Psoas muscle (tissue), 8 donors: Measurements from ENCODE around the gene GPC6. TPM values are rescaled to one million over a fixed set of nuclear protein-coding genes. Genes with fewer than 3 reads are reported as not detected.

Source experiments
- ATAC-seq, 4 donors: fragments of 200-7000 bp; cut with Tn5 transposase; one replicate each; pipeline ENCODE4 v1.9.1; 2020; ENCODE audit warnings: moderate library complexity in 3 of 4, mild to moderate bottlenecking in 2 of 4
- DNase-seq, 2 donors: peaks; one replicate each; pipeline ENCODE4 v3.0.0-alpha.2; 2020
- H3K27ac ChIP-seq: fragments of 200-600 bp; one replicate; pipeline ENCODE4 v1.8.0; 2022
- H3K27me3 ChIP-seq, 3 donors: fragments of 200-600 bp in 1 of 3; one replicate each; pipeline versions ENCODE4 v1.6.1 to v1.8.0; 2013 to 2022; ENCODE audit warnings: low read length in 2 of 3, mild to moderate bottlenecking in 2 of 3, moderate library complexity in 1 of 3; ENCODE audit not compliant: insufficient read depth in 3 of 3
- H3K36me3 ChIP-seq, 2 donors: fragments of 200-600 bp in 1 of 2; one replicate each; pipeline versions ENCODE4 v1.6.1 to v1.8.0; 2013 to 2022; ENCODE audit warnings: low read depth in 1 of 2, mild to moderate bottlenecking in 1 of 2, moderate library complexity in 1 of 2; ENCODE audit not compliant: insufficient read depth in 1 of 2
- H3K4me1 ChIP-seq: fragments of 200-600 bp; one replicate; pipeline ENCODE4 v1.8.0; 2022
- H3K4me3 ChIP-seq: fragments of 200-600 bp; one replicate; pipeline ENCODE4 v1.8.0; 2022; ENCODE audit warnings: mild to moderate bottlenecking
- H3K9me3 ChIP-seq: fragments of 200-600 bp; one replicate; pipeline ENCODE4 v1.8.0; 2022
- WGBS, 3 donors: extraction: QIAGEN DNeasy Blood & Tissue Kit; methylation state at CpG; one replicate each; pipeline versions ENCODE4 v1.1.6 to v1.1.7; 2013; 5-methylcytosine and 5-hydroxymethylcytosine counted together
- intact Hi-C, 2 donors: fragments of 100-400 bp; cut with DNase I; formaldehyde crosslinking; loops; one replicate each; pipeline versions ENCODE4 v1.11.0 to v1.14.2; 2022
- polyA plus RNA-seq, 3 donors: library from polyadenylated mRNA; stranded (reverse); fragments of 200-250 nt; gene quantifications; one replicate each; pipeline ENCODE4 v1.2.3, GENCODE V29; 2013
- total RNA-seq, 4 donors: library from RNA; stranded (reverse); fragmentation: NEBNext Ultra II Directional in 2 of 4; extraction: Animal tissue kit (Norgen Biotek cat#: 25700) in 2 of 4; gene quantifications; one replicate each; pipeline versions ENCODE4 v1.2.1 to v1.2.4, GENCODE V29; 2021 to 2023
- TF ChIP-seq, protein P1 (sequence below): fragments of 200-600 bp; IDR thresholded peaks from one replicate; pipeline ENCODE4 v1.8.0; 2022; ENCODE audit warnings: antibody characterized with exemption
- donor health status: healthy with polysubstance abuse.
- donor health status: DM: no; HTN: no; CAD: no; lungs with moderate emphysema.
- donor health status: Bipolar disorder and iron deficiency.
- donor health status: healthy.
- donor health status: DM: yes; HTN: yes; CAD: no.
- donor health status: DM: no; HTN: no; CAD: no.
- donor health status: DM: no; HTN: no; CAD: no.
- donor health status: DM: yes; HTN: yes; CAD: no.

GPC6 gene
- total and polyA plus RNA-seq, 7 donors: 0.07 to 3.7 (median 0.57) TPM

DNA sequence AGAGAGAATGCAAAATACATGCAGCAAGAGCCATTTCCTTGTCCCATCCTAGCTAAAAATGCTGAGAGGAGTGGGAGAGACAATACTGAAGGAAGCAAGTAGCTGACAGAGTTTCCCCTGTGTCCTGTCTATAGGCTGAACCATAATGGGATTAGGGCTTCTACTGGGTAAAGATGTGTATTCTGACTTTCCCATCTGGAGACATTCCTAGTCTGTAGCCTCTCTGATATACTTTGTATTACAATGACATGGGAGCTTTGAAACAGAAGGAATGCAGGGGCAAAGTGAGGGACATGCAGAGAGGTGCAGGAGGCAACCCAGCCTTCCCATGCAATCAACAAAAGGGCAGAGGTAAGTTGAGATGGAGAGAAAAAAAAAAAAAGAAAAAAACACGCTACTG lies 10.5 kb upstream of the GPC6 start:
- 71 to 87% (median 81%) methylated on average over 1 of the region's 1 CpG for WGBS, 3 donors
- no peak for DNase-seq
- intact Hi-C loops: no loop called here
- H3K4me1 ChIP-seq: no peaks in the 10 kb centered on the region
- no peaks in the 10 kb centered on the region for H3K36me3 ChIP-seq
- ATAC-seq: no peak
- TF ChIP-seq, protein P1, sequence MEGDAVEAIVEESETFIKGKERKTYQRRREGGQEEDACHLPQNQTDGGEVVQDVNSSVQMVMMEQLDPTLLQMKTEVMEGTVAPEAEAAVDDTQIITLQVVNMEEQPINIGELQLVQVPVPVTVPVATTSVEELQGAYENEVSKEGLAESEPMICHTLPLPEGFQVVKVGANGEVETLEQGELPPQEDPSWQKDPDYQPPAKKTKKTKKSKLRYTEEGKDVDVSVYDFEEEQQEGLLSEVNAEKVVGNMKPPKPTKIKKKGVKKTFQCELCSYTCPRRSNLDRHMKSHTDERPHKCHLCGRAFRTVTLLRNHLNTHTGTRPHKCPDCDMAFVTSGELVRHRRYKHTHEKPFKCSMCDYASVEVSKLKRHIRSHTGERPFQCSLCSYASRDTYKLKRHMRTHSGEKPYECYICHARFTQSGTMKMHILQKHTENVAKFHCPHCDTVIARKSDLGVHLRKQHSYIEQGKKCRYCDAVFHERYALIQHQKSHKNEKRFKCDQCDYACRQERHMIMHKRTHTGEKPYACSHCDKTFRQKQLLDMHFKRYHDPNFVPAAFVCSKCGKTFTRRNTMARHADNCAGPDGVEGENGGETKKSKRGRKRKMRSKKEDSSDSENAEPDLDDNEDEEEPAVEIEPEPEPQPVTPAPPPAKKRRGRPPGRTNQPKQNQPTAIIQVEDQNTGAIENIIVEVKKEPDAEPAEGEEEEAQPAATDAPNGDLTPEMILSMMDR: no peak
- H3K4me3 ChIP-seq: no peak overlapping the region
- no peaks in the 10 kb centered on the region for H3K27me3 ChIP-seq
- H3K27ac ChIP-seq: no peak overlapping the region
- H3K9me3 ChIP-seq: no peaks in the 10 kb centered on the region

DNA sequence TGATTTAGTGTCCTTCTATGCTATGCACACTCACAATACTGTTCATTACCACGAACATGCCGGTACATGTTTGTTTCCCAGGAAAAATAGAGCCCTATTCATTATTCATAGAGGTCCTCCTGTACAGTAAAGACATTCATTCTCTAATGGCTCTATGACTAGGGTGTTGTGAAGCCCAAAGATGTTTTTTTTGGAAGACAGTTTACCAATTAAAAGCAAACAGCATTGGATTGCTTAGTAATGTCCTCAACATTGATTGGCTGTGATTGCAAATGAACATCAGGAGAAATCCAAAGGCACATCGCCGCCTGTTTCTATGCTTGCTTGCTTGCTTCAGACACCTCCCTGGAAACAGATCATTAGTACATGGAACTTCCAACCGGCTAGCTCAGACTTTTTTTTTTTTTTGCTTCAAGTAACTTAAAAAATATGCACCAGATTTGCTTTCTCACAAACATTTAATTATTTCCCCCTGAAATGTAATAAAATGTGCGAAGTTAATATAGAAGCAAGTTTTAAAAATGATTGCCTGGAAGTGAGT lies 8.8 kb upstream of the GPC6 start:
- H3K9me3 ChIP-seq: no peaks in the 10 kb centered on the region
- no peak overlapping the region for H3K4me3 ChIP-seq
- H3K27me3 ChIP-seq: no peaks in the 10 kb centered on the region
- intact Hi-C loops: no loop called here
- no peaks in the 10 kb centered on the region for H3K4me1 ChIP-seq
- DNase-seq (no peak), ATAC-seq (no peak)
- no peaks in the 10 kb centered on the region for H3K36me3 ChIP-seq
- TF ChIP-seq, protein P1: no peak
- 45 to 60% (median 60%) methylated on average over 6 of the region's 6 CpGs for WGBS, 3 donors
- no peak overlapping the region for H3K27ac ChIP-seq

DNA sequence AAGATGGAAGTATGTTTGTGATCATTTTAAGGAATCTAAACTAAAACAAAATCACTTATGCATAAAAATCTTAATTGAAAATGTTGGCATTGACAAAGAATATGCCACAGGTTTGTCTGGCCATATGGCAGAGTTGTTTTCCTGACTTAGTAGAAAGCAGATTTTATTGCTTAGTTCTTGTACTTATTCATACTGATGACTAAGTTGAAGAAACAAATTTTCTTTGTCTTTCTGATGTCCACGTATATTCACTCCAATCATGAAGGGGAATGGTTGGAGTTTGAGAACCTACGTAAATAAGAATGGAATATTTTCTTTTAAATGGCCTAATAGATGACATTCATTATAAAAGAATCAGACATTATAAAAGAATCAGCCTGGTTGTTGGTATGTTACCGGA lies 8.0 kb upstream of the GPC6 start:
- no peak overlapping the region for H3K27ac ChIP-seq
- WGBS, 3 donors: 76 to 93% (median 78%) methylated on average over 3 of the region's 3 CpGs
- TF ChIP-seq, protein P1: no peak
- no peaks in the 10 kb centered on the region for H3K9me3 ChIP-seq
- no peaks in the 10 kb centered on the region for H3K36me3 ChIP-seq
- H3K4me3 ChIP-seq: no peak overlapping the region
- ATAC-seq (no peak), DNase-seq (no peak)
- intact Hi-C loops: no loop called here
- H3K27me3 ChIP-seq: no peaks in the 10 kb centered on the region
- no peaks in the 10 kb centered on the region for H3K4me1 ChIP-seq

DNA sequence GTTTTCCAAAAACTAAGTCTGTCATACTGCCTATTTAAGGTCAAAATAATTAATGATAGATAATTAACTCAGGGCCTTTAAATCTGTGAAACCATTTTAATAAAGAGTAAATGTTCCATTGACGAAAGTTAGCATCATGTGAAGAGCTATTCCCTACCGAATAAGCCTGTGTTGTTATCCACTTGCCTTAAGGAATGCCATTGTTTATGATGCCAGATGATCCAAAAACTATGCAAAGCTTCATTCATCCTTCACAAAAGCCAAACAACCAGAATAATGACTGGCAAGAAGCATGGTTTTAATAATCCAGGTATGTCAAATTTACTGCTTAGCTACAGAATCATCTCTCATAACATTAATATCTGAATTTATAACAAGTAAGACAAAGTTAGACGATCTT lies 6.5 kb upstream of the GPC6 start:
- no peaks in the 10 kb centered on the region for H3K9me3 ChIP-seq
- H3K4me1 ChIP-seq: no peaks in the 10 kb centered on the region
- TF ChIP-seq, protein P1: no peak
- WGBS, 3 donors: 42 to 52% (median 44%) methylated on average over 3 of the region's 3 CpGs
- H3K27ac ChIP-seq: no peak overlapping the region
- no peak for ATAC-seq
- intact Hi-C loops: no loop called here
- H3K4me3 ChIP-seq: no peak overlapping the region
- no peaks in the 10 kb centered on the region for H3K36me3 ChIP-seq
- no peaks in the 10 kb centered on the region for H3K27me3 ChIP-seq
- DNase-seq: no peak

DNA sequence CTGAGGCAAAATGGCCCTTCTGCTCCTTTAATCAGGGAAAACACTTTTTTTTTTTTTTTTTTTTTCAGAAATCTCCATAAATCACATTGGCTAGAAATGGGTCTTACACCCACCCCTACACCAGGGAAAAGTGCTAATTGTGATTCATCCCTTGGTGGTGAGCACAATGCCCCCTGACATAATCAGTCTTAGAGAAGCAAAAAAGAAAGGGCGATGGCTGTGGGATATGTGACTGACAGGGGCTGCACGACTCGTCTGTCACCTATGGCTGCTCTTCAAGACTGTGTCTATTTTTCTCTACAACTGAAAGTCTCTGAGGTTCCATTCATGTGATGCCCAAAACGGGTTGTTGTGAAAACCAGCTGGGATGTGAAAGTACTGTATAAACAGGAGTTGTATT lies 3.6 kb upstream of the GPC6 start:
- Histone ChIP-seq H3K4me3 (no peak overlapping the region), H3K9me3 (no peaks in the 10 kb centered on the region), H3K4me1 (no peaks in the 10 kb centered on the region), H3K36me3 (no peaks in the 10 kb centered on the region), H3K27ac (no peak overlapping the region), H3K27me3 (peaks cover 0 to 20% (median 4%) of the 10 kb centered on the region in 3 donors)
- intact Hi-C loops: no loop called here
- WGBS, 3 donors: 83% methylated on average over 4 of the region's 4 CpGs
- TF ChIP-seq, protein P1: no peak
- ATAC-seq (no peak), DNase-seq (no peak)
